ENCODE data around the gene SESN1.

DNA sequence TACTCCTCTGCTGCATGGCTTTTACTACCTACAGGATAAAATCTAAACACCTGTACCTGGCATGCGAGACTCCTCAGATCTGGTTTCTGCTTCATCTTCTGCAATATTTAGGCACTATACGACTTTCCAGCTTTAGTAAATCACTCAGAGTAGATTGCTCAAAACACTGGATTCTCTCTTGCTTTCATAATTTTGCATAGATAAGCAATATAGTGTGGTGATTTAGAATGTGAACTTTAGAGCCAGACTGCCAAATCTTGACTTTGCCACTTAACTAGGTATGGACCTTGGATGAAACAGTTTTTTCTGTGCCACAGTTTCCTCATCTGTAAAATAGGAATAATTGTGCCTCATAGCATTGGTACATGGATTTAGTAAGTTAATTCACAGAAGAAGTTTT is 29.6 kb upstream of the SESN1 start:
- no peak for TF ChIP-seq CTCF (IDR thresholded peaks at IDR 0.05; ENCODE audit: insufficient read depth, low read length)
- TF ChIP-seq SPI1 (IDR thresholded peaks at IDR 0.05; ENCODE audit: borderline replicate concordance, low read depth) = no peak
- TF ChIP-seq, protein P1, sequence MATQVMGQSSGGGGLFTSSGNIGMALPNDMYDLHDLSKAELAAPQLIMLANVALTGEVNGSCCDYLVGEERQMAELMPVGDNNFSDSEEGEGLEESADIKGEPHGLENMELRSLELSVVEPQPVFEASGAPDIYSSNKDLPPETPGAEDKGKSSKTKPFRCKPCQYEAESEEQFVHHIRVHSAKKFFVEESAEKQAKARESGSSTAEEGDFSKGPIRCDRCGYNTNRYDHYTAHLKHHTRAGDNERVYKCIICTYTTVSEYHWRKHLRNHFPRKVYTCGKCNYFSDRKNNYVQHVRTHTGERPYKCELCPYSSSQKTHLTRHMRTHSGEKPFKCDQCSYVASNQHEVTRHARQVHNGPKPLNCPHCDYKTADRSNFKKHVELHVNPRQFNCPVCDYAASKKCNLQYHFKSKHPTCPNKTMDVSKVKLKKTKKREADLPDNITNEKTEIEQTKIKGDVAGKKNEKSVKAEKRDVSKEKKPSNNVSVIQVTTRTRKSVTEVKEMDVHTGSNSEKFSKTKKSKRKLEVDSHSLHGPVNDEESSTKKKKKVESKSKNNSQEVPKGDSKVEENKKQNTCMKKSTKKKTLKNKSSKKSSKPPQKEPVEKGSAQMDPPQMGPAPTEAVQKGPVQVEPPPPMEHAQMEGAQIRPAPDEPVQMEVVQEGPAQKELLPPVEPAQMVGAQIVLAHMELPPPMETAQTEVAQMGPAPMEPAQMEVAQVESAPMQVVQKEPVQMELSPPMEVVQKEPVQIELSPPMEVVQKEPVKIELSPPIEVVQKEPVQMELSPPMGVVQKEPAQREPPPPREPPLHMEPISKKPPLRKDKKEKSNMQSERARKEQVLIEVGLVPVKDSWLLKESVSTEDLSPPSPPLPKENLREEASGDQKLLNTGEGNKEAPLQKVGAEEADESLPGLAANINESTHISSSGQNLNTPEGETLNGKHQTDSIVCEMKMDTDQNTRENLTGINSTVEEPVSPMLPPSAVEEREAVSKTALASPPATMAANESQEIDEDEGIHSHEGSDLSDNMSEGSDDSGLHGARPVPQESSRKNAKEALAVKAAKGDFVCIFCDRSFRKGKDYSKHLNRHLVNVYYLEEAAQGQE (IDR thresholded peaks at IDR 0.05; ENCODE audit: insufficient replicate concordance, low read depth) = no peak
- no peak for TF ChIP-seq POLR2AphosphoS5 (IDR thresholded peaks at IDR 0.05; ENCODE audit: low read depth)

Measured in HL-60 (cell line).